Measurements from ENCODE around the gene ROCK2.

ROCK2 gene

DNA sequence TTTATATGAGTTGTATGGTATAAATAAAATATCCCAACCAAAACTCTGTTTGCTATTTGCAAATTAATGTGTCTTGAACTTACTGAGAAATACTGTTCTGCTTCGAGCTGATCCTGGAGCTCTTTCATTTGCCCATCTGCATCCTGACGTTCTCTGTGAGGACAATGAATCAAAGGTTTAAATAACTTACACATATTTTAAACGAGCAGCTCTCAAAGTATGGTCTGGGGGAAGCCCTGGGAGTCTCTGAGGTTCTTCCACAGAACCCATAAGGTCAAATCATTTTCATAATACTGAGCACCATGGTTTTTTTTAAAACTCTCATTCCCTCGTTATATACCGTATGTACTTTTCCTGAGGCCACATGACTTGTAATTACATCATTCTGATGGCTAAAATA is 142.5 kb downstream of the ROCK2 start:
- TF ChIP-seq, protein P1, sequence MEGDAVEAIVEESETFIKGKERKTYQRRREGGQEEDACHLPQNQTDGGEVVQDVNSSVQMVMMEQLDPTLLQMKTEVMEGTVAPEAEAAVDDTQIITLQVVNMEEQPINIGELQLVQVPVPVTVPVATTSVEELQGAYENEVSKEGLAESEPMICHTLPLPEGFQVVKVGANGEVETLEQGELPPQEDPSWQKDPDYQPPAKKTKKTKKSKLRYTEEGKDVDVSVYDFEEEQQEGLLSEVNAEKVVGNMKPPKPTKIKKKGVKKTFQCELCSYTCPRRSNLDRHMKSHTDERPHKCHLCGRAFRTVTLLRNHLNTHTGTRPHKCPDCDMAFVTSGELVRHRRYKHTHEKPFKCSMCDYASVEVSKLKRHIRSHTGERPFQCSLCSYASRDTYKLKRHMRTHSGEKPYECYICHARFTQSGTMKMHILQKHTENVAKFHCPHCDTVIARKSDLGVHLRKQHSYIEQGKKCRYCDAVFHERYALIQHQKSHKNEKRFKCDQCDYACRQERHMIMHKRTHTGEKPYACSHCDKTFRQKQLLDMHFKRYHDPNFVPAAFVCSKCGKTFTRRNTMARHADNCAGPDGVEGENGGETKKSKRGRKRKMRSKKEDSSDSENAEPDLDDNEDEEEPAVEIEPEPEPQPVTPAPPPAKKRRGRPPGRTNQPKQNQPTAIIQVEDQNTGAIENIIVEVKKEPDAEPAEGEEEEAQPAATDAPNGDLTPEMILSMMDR (IDR thresholded peaks at IDR 0.05; ENCODE audit: control extremely low read depth, extremely low read depth, low read depth, missing control alignments), result no peak
- ChIA-PET POLR2A (no interaction called here), CTCF (interaction anchor here (0.7 to 1.4 kb wide), 3 partner anchors 10 to 108 kb away, joined by 3 to 5 read pairs (median 3); no protein-coding TSS in a partner anchor)
- no peak for DNase-seq (ENCODE audit: extremely low spot score)

DNA sequence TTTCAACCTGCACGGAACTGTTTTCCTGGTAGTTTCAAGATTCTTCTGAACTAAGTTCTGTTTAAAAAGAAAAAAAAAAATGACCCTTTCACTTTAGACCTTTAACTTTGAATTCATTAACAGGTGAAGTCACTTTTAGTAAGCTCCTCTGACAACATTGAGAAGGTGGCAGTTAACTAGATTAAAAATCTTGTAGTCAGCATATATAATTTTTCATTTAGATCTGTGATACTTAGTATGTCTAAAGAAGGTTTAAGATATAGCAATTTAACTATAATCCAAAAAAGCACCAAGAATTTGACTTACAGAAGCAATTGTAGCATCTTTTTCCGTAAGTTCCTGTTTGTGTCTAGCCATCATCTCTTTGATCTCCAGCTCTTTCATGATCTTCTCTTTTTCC is 143.8 kb downstream of the ROCK2 start:
- TF ChIP-seq, protein P1 (IDR thresholded peaks at IDR 0.05; ENCODE audit: control extremely low read depth, extremely low read depth, low read depth, missing control alignments), result no peak
- DNase-seq (ENCODE audit: extremely low spot score), result no peak
- POLR2A ChIA-PET, result no interaction called here
- CTCF ChIA-PET, result interaction anchor here (1.0 to 2.3 kb wide), 6 partner anchors 8 to 384 kb away, joined by 3 to 7 read pairs (median 3); a partner anchor contains a TSS

DNA sequence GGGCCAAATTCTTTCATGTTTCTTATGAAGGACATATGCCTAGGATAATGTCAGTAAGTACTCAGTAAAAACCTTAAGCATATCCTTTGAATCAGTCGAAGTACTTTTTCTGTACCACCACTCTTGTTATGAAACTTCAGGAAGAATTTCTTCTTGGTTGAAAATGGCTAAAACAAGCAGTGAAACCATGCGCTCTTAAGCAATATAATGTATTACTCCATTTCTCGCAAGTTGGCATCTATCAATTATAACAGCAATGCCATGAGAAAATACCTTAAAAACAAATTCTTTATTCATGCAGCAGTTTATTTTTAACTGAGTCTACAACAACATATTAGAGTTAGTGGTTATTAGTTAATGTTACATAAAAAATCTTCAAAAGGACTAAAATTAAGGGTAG is 148.2 kb downstream of the ROCK2 start:
- ChIA-PET POLR2A (no interaction called here), CTCF (interaction anchor here (1.2 kb wide), 1 partner anchor 10 kb away, joined by 3 read pairs; no protein-coding TSS in a partner anchor)
- no peak for DNase-seq (ENCODE audit: extremely low spot score)
- TF ChIP-seq, protein P1 (IDR thresholded peaks at IDR 0.05; ENCODE audit: control extremely low read depth, extremely low read depth, low read depth, missing control alignments), result no peak

DNA sequence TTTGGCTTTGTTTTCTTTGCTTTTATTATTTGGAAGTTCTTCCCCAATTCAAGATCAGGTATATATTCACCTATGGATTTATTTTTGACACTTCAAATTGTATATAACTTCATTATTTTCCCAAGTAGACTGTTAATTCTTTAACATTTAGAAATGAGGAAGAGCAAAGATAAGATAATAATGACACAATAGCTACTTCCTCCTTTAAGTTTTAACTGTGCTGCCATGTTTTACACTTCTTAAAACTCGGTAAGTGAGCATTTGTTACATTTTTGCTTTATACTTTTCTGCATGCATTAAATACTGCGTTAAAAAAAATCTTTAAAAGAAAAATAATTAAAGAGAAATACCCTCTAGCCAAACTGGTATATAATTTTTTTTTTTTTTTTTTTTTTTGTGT is 156.7 kb downstream of the ROCK2 start:
- POLR2A ChIA-PET, result no interaction called here
- TF ChIP-seq, protein P1 (IDR thresholded peaks at IDR 0.05; ENCODE audit: control extremely low read depth, extremely low read depth, low read depth, missing control alignments), result no peak
- CTCF ChIA-PET, result interaction anchor here (1.1 kb wide), 1 partner anchor 55 kb away, joined by 3 read pairs; a partner anchor contains a TSS
- DNase-seq (ENCODE audit: extremely low spot score), result no peak

DNA sequence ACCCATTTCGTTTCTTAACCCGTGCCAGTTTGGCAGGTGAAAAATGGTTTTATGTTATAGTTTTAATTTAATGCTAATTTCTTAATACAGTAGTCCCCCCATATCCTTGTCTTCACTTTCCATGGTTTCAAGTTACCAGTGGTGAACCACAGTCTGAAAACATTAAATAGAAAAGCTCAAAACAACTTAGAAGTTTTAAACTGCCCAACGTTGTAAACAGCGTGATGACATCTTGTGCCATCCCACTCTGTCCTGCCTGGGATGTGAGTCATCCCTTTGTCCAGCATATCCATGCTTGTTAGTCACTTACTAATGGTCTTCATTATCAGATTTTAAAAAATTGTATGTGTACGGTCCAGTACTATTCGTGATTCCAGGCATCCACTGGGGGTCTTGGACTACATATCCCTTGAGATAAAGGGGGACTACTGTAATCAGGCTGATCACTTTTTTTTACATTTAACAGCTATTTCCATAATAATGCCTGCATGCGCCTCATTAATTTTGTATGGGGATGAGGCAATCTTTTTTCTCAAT is 157.3 kb downstream of the ROCK2 start:
- CTCF ChIA-PET, result interaction anchor here (1.1 kb wide), 1 partner anchor 54 kb away, joined by 3 read pairs; a partner anchor contains a TSS
- TF ChIP-seq, protein P1 (IDR thresholded peaks at IDR 0.05; ENCODE audit: control extremely low read depth, extremely low read depth, low read depth, missing control alignments), result no peak

DNA sequence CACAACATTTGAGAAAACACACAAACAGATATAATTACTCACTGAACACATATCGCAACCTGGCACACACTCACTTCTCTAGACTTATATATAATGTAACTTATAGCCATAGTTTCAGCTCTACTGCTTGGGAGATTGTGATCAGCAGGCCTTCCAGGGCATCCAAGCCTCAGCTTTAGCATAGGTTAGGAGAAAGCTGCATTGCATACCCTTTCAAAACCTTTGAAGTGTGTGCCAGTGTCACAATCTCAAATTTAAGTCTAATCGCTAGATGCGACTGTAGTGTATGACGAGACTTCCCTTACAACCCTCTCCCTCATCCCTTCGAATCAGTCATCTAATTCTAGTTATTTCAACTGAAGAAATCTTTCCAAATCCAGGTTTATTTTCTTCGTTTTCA is 158.3 kb downstream of the ROCK2 start:
- ChIA-PET CTCF (interaction anchor here (1.0 to 1.2 kb wide), 2 partner anchors 10 kb away, joined by 3 read pairs; no protein-coding TSS in a partner anchor), POLR2A (no interaction called here)
- TF ChIP-seq, protein P1 (IDR thresholded peaks at IDR 0.05; ENCODE audit: control extremely low read depth, extremely low read depth, low read depth, missing control alignments), result no peak
- no peak for DNase-seq (ENCODE audit: extremely low spot score)

More for the DNA sequence above, 157.3 kb downstream of the ROCK2 start:
- DNase-seq (ENCODE audit: extremely low spot score), result no peak
- POLR2A ChIA-PET, result no interaction called here
